Endothelial cell of umbilical vein (primary cell): ENCODE data around the gene IGLON5.

ENCODE experiments used
- EZH2 ChIP-seq: IDR thresholded peaks from 2 replicates; pipeline ENCODE4 v1.6.1; 2012; ENCODE audit warnings: borderline replicate concordance, low read depth, mild to moderate bottlenecking, moderate library complexity, low read length, inconsistent platforms; ENCODE audit not compliant: severe bottlenecking
- POLR2A ChIP-seq: IDR thresholded peaks from 2 replicates; pipeline ENCODE4 v1.6.1; 2012; ENCODE audit warnings: low read depth, mild to moderate bottlenecking, control low read depth, low read length
- POLR2AphosphoS5 ChIP-seq: IDR thresholded peaks from 2 replicates; pipeline ENCODE4 v1.6.1; 2012; ENCODE audit warnings: low read depth, mild to moderate bottlenecking, control low read depth, low read length, moderate library complexity; ENCODE audit not compliant: insufficient read depth
- TF ChIP-seq, protein P1 (sequence below), 2 donors: IDR thresholded peaks; 1 replicate in 1 of 2; 2 replicates in 1 of 2; pipeline ENCODE4 v1.5.1; 2011; ENCODE audit warnings: low read length in 2 of 2, mild to moderate bottlenecking in 2 of 2, moderate library complexity in 2 of 2, control low read depth in 1 of 2, inconsistent platforms in 1 of 2, low read depth in 1 of 2; ENCODE audit not compliant: insufficient read depth in 1 of 2; ENCODE audit errors: extremely low read depth in 1 of 2

DNA sequence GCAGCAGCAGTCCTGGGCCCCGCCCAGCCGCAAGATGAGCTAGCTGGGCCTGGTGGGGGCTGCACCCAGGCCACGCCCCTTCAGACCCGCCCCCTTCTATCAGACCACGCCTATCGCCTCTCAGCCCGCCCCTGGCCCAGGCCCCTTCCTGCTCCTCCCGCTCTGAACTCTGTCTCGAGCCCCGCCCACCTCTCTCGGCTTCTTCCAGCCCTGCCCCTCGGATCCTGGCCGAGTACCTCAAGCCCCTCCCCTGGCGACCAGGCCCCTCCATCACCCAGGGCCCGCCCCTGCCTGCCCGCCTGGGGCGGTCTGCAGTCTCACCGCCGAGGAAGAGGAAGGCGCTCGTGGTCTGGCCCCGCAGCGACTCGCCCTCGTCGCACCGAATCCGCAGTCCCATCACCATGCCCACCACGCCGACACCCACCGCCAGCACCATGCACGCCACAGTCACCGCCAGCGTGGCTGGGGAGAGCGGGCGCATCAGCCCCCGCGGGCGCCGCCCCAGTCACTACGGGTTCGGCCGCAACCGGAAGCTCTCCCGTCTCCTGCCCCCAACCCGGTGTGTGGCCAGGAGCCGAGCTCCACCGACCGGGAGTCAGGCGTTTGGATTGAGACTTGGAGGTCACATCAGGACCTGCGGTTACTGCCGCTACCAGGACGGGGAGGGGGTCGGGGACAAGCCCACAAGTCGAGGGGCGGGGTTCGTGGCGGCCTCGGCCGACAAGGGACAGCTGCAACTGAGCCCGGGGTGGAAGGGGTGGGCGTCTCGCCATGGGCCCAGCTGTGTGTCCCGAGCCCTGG, 56.3 kb downstream of the IGLON5 start:
- TF ChIP-seq, protein P1, sequence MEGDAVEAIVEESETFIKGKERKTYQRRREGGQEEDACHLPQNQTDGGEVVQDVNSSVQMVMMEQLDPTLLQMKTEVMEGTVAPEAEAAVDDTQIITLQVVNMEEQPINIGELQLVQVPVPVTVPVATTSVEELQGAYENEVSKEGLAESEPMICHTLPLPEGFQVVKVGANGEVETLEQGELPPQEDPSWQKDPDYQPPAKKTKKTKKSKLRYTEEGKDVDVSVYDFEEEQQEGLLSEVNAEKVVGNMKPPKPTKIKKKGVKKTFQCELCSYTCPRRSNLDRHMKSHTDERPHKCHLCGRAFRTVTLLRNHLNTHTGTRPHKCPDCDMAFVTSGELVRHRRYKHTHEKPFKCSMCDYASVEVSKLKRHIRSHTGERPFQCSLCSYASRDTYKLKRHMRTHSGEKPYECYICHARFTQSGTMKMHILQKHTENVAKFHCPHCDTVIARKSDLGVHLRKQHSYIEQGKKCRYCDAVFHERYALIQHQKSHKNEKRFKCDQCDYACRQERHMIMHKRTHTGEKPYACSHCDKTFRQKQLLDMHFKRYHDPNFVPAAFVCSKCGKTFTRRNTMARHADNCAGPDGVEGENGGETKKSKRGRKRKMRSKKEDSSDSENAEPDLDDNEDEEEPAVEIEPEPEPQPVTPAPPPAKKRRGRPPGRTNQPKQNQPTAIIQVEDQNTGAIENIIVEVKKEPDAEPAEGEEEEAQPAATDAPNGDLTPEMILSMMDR (IDR thresholded peaks at IDR 0.05; ENCODE audit: extremely low read depth in 1 of 2, insufficient read depth in 1 of 2, low read depth in 1 of 2, low read length in 2 of 2): no peak
- TF ChIP-seq POLR2AphosphoS5: peak; percentile 21
- no peak for TF ChIP-seq EZH2
- peak; percentile 50 for TF ChIP-seq POLR2A
